ENCODE data around the gene DSCAML1.

DSCAML1 gene

DNA sequence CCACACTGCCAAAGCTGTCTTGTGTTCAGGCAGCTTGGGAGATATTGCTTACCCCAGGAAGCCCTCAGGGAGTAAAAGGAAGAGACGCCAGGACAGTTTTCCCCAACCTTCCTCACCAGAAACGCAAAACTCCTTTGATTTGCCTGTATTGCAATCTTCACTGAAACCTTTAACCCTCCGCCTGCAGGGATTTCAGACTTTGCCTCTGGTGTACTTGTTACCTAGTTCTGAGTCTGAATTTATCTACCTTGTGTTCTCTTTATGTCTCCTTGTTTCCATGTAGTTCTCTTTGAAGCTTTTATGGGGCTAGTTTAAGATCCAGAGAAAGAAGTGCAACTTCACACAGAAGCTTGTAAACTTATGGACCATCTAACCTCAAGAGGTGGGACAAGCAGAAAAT, 154.2 kb downstream of the DSCAML1 start:
- DNase-seq: no peak

DNA sequence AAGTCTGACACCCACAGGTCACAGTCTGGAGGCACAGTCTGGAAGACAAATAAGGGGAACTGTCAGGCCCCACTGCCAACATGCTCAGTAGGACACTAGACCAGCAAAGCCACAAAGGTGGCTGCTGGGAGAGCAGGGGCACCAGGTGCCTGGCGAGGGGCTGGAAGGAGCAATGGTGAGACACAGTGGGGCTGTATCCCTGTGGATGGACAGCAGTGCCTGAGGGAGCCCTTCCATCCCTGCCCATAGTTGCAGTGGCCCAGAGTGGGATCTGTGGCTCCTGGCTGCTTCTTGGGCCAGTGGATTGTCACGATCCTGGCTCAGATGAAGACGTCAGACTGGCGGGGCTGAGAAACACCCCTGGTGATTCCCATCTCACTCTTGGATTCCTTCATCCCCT, 154.6 kb downstream of the DSCAML1 start:
- no peak for DNase-seq

DNA sequence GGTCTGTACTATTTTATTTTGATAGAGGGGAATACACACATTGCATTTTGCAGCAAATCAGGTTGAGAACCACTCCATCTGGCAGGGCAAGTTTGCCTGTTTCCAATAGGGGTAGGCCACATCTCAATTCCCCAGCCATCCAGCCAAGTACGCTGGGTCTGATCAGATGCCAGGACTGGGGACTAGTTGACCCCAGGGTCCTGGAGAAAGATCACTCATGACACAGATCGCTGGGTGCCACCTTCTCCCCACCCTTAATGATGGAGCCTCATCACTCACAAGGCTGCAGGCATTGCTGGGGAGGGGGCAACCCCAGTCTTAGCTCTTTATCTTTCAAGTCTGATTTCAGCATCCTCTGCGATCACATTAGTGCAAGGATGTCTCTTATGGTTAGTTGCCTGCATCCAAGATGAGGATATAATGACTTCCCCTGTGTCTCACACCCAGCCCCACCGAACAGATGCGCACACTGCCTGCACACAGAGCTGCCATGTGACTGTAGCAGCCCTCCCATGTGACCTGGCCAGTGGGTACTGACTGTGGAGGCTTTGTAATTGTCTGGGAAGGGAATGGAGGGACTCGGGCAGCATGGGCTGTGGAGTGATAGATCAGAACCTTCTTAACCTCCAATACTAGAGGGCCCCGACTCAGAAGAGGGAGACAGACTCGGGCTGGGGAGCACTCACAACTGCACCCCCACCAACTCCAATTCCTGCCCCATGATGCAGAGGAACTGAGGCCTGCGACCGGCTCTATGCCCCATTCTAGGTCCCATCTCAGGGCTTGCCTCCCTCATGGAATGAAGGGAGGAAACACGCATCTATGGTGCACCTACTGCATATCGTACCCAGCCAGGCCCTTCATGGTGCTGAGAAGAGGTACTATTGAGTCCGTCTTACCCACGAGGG, 155.8 kb downstream of the DSCAML1 start:
- DNase-seq: peak in 52 of 58 donors; percentile 16 to 93 (median 74)

DNA sequence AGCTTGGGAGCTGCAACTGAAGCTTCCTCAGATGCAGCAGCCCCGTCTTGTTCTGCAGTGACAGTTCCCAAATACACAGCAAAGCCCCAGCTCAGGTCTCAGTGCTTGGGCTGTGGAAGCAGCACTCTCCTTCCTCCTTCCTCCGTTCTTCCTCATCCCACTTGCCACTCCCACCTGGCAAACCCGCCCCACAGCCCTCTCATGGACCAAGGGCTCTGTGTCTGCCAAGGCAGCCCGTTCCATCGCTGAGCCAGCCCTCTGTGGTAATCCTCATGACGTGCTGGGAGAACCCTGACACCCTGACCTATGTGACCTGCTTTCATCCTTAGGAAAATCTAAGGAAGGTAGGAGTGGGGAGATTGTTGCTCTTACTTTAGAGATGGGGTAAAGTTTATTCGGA, 157.0 kb downstream of the DSCAML1 start:
- peak in 3 of 58 donors; percentile 31 to 48 (median 33) for DNase-seq

DNA sequence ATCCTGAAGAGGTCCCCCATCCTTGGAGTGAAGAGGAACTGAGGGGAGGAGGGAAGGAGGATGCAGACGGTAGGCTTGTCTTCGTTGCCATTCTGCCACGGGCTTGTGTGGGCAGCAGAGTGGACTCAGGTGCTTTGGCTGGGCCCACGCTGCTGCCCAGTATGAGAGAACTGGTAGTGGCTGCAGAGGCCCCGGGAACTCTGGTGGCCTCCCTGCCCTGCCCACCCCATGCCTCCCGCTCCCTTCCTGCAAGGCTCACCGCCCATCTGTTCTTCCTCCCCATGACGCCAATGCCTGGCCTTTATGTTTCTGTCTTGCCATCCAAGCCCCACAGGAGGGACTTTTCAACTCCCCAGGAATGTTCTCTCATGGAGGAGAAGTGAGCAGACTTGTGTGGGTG, 157.4 kb downstream of the DSCAML1 start:
- no peak for DNase-seq

DNA sequence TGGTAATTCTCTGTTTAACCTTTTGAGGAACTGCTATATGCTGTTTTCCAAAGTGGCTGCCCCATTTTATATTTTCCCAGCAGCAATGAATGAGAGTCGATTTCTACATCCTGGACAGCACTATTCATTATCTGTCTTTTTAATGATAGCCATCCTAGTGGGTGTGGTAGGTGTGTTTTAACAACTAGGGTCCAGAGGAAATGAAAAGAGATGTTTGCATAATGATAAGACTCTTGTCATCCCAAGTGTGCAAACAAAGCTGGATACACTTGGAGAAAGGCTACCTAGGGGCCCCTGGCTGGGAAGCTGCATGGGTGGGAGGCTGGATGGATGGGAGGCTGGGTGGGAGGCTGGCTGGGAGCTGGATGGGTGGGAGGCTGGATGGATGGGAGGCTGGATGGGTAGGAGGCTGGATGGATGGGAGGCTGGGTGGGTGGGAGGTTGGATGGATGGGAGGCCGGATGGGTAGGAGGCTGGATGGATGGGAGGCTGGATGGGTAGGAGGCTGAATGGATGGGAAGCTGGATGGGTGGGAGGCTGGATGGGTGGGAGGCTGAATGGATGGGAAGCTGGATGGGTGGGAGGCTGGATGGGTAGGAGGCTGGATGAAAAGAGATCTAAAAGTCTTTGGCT, 158.0 kb downstream of the DSCAML1 start:
- no peak for DNase-seq

DNA sequence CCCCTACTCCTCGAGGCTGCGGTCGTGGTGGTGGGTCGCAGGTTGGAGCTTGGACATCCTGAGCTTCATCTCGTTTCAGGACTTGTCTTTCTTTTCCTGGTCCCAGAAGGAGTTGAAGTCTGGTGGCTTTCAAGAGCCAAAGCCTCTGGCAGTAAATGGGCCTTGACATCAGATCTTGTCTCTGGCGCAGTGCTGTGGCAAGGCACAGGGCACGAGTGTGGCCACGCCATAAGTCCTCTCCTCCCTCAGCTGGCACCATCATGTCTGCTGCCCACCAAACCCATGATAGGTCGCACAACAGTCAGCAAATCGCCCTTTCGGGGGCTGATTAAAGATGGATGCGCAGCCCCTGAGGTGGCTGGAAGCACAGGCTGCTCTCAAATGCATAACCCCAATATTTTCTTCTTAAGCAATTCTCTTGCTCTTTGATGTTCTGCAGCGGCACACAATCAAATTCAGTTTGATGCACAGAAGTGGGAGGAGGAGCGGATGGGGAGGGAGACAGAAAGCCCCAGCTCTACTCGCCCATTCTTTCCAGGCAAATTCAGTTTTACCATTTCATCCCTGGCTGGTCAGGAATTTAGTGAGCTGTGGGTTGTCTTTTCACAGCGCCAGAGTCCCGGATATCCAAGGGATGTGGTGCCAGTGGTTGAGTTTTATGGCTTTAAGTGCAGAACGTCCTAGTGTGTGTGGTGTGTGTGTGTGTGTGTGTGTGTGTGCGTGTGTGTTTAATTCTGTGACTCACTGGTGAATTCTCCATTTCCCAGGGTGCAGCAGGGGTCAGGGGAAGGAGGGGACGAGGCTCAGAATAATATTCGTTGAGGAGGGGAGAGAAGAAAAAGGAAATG, 162.0 kb downstream of the DSCAML1 start:
- DNase-seq: no peak

DNA sequence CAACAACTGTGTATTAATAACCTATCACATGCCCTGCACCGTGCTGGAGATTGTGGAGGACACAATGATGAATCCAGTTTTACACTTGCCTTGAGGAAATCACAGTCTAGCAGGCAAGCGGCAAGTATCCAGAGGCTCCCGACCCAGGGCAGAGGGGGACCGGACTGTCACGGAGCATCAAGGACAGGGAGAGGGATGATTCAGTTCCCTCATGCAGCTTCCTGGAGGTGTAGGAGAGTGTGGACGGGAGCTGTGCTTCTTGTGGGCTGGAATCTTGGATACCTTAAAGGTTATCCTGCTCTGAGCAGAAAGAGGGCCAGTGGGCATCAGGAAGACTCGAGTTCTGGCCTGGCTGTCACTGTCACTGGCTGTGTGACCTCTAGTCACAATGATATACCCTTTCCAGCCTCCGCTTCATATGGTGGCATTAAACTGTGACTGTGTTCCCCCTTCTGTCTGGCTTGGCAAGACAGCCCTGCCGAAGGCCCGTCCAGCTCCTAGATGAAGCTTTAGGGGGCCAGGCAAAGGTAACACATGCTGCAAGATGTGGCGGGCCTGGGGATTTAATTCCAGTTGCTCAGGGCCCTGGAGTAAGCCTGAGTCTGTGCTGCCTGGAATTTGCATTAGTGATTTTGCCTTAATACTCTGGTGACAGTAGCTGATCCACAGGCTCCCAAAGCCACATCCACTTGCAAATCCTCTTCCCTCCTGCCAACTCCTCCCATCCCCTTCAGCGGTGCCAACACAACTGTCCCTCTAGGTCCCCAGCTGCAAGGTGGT, 162.8 kb downstream of the DSCAML1 start:
- DNase-seq: no peak

DNA sequence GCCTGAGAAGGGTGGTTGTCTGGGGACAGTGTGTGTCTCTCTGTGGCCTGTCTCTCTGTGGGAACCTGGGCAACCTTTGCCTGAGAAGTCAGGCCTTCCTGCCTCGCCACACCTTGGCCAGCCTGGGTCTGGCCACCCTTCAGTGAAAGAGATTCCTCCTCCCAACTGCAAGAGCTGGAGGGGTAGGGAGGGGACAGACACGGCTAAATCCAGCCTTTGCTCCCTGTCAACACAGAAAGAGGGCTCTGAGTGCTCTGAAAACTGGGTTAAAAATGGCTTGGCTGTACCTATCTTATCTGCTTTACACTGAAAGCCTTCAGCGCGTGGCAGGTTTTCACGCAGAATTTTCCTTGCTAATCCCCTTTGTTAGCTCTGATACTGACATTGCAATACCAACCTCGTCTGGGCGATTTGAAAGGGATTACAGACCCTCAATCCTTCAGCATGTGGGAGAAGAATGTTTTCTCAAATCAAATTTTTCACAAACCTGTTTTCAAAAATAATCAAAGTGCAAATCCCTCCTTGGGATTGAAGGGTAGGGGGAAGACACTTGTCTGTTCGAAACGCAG, 163.7 kb downstream of the DSCAML1 start:
- no peak for DNase-seq

DNA sequence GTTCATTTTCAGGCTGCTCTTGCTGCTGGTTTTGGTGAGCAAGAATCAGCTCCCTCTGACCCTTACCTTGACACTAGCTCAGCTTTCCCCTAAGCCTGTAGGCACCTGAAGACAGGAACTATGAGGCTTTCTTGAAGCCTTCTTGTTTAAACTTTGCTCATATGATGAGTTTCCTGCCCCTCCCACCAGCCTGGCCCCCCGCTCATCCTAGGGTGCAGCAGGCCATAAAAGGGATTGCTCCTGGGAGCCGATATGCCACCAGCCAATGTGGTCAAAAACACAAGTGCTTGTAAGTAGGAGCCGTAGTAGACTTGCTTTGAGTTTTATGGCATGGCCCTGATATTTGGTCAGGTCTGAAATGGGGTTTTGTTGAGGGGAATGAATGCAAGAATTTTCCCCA, 164.7 kb downstream of the DSCAML1 start:
- DNase-seq: no peak

DNA sequence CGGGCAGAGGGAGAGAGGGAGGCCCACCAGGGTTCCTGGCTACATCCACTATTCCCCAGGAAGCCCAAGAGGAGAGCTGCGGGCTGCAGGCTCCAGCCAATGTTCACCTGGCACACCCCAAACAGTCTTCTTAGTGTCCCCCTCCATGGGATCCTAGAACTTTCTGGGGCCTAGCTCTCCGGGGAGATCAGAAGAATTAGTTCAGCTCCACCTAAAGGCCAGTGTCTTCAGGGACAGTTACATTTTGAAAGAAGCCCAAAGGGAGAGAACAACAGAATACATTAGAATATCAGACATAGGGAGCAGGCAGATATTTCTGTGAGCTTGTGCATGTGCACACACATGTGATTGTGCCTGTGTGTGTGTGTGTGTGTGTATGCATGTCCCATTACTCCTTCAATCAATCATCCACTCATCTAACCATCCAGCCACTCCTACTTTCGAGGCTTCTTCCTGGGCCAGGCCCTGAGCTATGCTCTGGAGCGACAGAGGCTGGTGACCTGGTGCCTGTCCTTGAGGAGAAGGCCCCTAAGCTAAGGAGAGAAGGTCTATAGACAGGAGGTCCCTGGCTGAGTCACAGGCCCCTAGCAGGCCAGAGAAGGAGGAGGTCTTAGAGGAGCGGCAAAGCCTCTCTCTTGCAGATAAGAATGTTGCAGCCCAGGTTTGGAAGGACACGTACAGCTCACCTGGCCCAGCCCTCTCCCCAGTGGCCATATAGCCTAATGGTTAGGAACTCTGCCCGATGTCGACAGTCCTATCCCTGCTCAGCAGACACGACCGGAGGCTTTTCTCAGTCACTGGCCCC, 165.5 kb downstream of the DSCAML1 start:
- DNase-seq: peak in 1 of 58 donors; percentile 35

DNA sequence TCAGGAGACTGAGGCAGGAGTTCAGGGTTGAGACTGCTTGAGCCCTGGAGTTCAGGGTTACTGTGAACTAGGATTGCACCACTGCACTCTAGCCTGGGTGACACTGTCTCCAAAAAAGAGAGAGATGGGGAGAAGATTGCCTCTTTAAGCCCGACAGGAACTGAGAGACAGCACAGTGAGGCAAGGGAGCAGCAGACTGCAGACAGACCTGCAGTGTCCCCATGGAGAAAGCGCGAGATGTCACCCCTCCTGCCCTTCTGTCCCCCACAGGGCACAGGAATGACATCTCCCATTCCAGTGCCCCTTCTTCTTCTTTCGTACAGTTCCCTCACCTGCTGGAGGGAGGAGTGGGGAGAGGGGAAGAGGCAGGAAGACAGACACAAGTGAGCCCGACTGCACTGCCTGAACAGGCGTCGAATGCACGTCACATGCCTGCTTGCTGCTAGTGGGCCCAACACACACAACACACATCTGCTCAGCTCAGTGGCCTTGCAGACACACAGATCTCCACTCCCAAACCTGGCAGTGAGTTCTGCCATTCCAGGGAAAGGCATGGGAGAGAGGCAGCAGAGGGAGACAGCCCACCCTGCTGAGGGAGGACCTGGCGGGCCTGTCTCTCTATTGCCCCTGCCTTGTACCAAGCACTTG, 167.0 kb downstream of the DSCAML1 start:
- no peak for DNase-seq

DNA sequence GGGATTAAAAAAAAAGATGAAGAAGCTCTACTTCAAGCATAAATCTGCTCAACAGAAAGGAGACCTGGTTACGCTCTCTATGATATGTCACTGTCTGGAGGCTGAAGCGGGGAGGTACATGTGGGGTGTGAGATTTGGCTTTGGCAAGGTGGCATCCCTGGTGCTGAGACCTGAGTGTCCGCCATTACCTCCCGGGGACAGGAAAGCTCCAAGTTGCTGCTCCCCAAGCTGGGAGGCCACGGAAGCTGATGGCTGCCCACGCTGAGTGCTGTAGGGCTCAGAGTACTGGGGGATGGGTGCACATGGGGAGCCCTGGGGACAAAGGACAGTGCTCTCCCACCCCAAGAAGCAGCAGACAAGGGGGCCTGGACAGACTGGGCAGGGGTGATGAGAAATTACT, 167.9 kb downstream of the DSCAML1 start:
- DNase-seq: no peak

DNA sequence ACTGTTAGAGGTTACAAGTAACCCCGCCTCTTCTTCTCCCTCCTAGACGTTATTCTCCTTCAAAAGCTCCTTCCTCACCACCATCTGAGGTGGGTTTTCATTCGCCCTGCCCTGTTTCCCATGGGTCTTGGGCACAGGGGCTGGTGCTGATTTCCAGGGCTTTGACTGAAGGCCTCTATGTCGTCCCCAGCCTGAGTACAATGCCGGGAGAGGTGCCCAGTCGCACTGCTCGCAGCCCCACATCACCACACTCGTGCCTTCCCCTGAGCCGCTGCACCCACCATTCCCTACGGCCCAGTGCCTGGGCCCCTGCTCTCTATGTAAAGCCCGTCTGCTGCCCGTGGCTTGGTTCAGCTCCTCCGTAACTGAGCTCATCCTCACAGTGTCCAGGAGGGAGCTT, 169.8 kb downstream of the DSCAML1 start:
- peak in 33 of 58 donors; percentile 13 to 76 (median 47) for DNase-seq

DNA sequence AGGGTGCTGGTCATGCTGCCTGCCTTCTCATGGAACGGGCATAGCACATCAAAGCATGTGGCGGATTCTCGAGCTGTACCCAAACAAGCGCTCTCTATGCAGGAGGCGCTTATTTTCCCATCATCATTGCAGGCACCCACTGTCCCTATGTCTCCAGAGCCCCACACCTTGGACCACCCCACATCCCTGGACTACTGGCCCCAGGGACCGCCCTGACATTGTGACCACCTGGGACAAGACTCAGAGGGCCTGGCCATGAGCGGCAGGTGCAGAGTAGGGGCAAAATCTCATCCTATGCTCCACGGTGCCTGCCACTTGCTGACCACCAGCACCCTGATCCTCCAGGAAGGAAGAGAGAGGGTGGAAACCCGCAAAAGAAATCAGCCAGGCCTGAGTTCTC, 170.4 kb downstream of the DSCAML1 start:
- no peak for DNase-seq

DNA sequence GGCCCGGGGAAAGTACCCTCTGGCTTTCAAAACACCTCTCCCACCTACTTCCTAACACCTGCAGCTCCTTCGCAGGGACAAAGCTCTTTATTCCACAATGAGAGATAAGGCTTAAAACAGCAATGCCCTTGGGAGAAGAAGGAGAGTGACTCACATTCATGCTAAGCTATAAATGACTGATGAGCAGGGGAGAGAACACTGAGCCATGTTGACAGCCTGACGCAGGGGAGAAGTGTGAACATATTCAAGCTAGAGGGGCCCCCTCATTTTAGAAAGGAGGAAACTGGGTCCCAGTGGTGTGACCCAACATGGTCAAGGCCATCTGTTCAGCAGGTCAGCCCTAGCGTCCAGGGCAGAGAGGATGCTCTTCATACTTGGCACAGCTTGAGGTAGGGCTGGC, 171.8 kb downstream of the DSCAML1 start:
- DNase-seq: peak in 3 of 58 donors; percentile 21 to 47 (median 24)

DNA sequence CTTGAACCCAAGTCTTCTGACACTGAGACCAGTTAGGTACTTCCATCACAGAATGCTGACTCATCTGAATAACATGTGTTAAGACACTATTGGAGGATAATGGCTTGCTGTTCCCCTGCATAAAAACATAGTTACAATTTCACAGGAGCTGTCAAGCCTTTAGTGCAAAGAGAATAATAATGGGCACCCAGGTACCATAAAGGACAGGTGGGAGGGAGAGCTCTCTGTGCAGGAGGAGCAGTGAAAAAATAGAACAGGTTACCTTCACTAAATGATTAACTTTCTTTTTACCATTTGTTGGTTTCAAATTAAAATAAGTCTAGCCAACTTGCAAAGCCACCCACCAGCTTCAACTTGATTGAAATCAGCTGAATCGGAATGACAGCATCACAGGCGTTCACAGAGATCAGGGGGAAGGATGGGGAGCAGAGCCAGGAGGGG, 173.2 kb downstream of the DSCAML1 start:
- DNase-seq: no peak

DNA sequence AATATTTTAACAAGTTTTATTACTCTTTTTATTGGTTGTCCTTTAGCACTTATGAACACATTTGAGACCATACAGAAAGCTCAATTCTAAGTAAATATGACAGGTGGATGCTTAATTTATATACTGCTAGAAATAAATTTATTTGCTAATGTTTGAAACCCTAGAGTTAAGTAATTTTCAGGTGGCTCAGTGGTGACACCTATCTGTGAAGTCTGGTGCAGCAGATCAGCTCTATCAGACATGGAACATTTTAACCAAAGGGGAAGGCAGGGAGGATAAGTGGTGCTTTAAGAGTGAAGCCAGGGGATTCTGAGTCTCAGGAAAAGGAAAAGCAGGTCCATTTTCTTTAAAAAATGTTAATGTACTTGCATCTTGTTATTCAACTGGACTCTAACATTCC, 175.8 kb downstream of the DSCAML1 start:
- DNase-seq: no peak

DNA sequence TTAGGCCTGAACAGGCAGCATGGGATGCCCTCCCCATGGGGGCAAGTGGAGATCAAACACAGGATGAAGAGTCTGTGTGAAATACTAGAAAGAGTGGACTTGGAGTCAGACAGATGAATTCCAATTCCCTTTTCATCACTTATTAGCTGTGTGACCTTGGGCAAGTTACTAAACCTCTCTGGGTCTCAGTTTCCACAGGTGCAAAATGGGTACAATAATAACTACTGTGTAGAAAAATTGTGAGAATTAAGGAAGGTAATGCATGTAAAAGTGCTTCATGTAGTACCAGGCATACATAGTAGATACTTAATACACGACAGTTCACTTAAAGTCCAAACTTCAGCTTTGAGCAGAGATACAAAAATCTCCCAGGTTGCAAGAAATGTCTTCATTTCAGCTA, 176.4 kb downstream of the DSCAML1 start:
- no peak for DNase-seq

Measured in anterior cingulate cortex (tissue), 58 donors.